Neural progenitor cell (in vitro differentiated cells): ENCODE measurements around the gene AFF3.

Experiments
- CTCF ChIP-seq: fragments of 200-600 bp; sonication (generic); IDR thresholded peaks from 2 replicates; pipeline ENCODE4 v1.5.1; 2017; ENCODE audit warnings: antibody characterized with exemption, mild to moderate bottlenecking
- EZH2phosphoT487 ChIP-seq: fragments of 200-600 bp; sonication (generic); IDR thresholded peaks from 2 replicates; pipeline ENCODE4 v1.6.1; 2017; ENCODE audit warnings: antibody characterized with exemption

GRCh38 chr2:99629320-99629719 lies 513.1 kb downstream of the AFF3 start:
- TF ChIP-seq CTCF = no peak
- no peak for TF ChIP-seq EZH2phosphoT487
